ENCODE measurements around the gene RPL14.
"Not testable (repeated sequence)": the region's sequence is repeated elsewhere in the genome, so short reads cannot be mapped to it uniquely, and the experiment has no call there.

RPL14 gene

DNA sequence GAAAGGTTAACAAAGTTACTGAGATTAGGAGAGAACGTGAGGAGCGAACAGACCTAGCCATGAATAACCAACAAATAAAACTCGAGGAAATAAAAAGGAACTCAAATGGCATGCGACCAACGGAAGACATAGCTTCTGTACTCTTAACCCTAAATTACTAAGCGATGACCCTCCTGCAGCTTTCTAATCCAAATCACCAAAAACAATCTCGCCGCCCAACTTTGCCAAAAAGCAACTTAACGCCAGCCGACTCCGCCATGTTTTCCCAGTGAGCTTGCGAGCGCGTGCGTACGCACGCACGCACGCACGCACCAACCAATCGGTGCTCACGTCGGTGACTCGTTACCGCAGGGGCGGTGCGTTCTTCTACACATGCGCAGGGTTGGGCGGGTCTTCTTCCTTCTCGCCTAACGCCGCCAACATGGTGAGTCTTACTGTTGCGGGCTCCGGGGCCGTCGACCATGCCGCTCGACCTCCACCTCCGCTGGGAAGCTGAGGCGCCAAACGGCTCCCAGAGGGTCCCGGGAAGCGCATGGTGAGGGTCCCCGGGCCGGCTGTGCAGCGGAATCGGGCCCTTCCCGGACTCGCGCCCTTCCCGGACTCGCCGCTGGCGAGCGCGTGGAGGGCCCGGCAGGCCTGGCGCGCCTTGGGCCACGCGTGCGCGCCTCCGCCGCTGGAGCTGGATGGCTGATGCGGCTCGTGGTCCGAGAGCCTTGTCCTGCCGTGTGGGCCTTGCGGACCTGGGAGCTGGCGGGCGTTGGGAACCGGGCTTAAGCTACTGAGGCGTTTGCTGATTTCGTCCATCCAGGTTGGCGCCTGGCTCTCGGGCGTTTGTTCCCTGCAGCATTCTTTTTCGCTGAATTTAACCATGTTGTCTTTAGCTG lies at the start of gene RPL14:
RPL14 (plus strand) TSS at position 400 of the 884 bp plus-strand sequence; CDS start at position 533, 133 bp downstream.
- DNase-seq (ENCODE audit: low read depth, low spot score): peak; percentile 90

DNA sequence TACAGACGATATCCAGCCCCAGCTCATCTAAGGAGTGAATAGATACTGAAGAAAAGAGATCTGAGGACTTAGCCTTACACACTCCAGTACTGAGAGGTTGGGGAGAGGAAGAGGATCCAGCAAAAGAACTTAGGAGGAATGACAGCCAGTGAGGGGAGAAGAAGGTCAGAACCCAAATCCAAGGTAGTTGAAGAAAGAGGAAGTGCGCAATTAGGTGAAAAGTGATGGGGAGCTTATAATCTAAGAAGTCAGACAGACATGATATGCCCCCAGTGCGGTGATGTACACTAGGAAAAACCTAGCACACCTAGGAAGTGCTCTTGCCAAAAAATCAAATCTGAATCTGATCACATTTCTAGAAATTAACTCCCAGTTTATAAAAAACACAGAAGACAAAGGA lies 49.5 kb upstream of the RPL14 start:
- DNase-seq (ENCODE audit: low read depth, low spot score): no peak

DNA sequence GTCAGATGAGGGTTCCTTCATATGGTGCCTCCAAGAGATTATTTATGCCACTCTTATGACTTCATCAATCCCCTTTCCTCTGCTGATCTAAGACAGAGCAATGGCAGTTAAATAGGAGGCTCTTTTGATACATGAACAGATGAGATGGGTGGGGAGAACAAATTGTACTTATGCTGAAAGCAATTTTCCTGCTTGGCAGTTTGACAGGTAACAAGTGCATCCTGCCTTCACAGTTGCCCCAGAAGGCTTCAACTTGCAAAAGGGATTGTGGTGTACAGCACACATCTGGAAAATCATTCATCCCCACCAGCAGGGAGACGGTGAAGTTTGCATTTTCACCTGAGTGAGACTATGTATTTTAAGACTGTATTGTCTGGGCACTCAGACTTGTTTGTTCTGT lies 42.9 kb upstream of the RPL14 start:
- no peak for DNase-seq (ENCODE audit: low read depth, low spot score)

DNA sequence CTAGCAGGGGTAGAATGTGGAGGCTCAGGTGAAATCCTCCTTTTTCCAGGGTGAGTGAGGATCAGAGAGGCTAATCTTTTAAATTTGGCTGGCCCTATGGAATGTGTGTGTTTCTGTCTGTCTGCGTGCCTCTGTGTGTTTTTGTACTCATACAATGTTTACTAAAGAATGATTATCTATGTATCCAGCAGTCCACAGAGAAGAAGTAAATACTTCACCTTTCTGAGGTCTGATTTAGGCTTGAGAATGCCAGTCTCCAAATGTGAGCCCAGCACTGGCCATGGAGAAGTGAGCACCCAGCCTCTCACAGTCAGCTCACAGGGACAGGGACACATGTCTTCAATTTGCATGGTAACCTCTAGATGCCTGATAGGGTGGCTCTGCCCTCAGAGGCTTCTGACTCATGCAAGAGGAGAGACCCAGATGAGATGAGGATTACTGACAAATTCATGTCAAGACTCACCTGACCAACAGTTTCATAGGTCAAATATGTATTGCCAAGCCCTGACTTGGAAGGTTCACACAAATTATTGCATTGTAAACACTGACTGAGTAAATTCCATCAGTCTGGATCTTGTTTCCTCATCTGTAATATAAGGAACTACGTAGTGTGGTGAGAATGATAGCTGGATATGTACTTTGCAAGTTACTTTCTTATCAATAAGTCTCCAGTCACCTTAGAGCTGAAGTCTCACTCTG lies 39.1 kb upstream of the RPL14 start:
- DNase-seq (ENCODE audit: low read depth, low spot score): no peak

DNA sequence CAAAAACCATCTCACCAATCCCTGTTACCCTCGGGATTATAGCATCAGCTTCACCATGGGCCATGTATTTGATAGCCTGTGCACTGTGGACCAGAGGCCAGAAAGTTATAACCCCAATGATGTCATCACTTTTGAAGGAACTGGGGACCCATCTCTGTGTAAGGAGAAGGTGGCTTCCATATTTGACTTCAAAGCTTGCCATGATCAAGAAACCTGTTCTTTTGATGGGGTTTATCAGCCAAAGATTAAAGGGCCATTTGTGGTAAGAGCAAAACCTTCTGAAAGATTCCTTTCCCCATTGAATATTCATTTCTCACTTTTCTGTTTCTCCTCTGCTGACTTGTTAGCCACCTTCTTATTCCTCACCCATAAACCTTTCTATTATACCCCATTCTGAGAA lies 34.3 kb upstream of the RPL14 start:
- DNase-seq (ENCODE audit: low read depth, low spot score): no peak

DNA sequence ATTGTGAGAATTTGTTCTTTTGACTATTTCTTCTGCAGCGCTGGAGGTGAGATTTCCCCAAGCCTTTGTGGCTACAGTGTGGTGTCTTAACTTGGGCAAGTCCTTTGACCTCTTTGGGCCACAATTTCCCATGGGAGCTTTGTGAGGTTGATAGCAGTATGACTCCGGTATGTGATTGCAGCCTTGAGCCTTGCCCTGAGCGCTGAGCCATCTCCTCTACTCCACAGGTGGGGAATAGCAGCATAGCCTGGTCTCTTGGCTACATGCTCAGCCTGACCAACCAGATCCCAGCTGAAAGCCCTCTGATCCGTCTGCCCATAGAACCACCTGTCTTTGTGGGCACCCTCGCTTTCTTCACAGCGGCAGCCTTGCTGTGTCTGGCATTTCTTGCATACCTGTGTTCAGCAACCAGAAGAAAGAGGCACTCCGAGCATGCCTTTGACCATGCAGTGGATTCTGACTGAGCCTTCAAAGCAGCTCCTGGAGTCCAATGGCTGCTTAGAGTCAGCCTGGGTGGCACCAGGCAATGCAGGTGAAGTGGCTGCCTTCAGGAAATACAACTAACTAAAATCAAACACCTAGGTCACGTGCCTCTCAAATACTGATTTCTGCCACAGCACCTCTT lies 30.0 kb upstream of the RPL14 start:
- DNase-seq (ENCODE audit: low read depth, low spot score): no peak

DNA sequence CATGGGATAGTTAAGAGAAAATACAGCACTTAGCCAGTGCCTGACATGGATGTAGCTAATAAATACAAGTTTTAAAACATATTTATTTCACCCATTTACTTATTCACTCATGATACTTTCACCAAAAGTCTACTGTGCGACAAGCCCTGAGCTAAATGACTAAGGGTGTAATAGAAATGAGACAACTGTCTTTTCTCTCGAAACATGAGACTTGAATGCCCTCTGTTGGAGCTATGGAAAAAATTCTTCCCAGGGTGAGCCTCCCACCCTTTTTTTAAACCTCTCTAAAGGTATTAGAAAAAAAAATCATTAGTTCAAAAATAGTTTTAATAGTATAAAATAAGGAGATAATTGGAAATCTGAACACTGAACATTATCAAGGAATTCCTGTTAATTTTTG lies 24.3 kb upstream of the RPL14 start:
- DNase-seq (ENCODE audit: low read depth, low spot score): no peak

DNA sequence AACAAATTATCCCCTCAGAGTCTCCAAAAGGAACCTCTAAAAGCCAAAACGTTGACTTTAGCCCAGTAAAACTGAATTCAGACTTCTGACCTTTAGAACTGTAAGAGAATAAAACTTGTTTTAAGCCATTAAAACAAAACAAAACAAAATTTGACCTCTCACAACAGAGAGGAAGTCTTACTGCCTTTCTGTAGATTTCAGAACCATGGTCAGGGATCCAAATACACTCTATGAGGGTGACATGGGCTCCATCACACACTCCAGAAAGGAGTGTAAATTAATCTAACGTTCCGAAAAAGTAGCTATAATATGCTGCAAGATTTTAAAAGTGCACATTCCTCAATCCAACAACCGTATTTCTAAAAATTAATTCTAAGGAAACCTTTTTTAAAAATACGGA lies 19.2 kb upstream of the RPL14 start:
- no peak for DNase-seq (ENCODE audit: low read depth, low spot score)

DNA sequence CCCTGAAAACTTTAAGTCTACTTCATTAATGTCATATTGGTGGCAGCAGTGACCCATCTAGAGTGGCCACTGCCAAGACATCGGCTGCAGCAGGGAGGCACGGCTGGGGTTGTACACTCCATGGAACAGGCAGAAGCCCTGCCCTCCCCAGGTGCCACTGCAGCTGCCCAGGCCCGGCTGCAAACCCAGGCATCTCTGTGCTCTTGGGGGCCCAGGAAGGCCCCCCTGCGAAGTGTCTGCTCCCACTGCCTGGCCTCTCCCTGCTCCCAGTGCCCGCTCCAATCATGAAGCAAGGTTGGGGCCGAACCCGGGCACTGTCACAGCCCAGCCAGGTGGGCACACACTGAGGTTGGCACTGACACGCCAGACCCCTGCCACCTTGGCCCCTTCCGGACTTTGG lies 12.1 kb upstream of the RPL14 start:
- DNase-seq (ENCODE audit: low read depth, low spot score): no peak

DNA sequence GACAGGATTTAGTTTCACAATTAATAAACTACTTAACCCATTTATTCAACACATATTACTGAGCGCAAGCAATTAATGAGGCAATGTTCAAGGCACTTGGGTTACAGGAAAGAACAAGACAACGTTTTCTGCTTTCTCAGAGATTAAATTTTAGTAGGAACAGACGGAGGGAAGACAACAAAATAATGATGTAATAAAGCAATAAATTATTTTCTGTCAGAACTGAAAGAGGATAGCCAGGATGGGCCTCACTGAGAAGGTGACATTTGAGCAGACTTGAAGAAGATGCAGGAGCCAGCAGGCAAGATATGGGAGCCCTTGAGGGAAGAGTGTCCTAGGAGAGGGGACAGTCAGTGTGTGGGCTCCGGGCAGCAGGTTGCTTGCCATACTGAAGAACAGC lies 11.3 kb upstream of the RPL14 start:
- no peak for DNase-seq (ENCODE audit: low read depth, low spot score)

DNA sequence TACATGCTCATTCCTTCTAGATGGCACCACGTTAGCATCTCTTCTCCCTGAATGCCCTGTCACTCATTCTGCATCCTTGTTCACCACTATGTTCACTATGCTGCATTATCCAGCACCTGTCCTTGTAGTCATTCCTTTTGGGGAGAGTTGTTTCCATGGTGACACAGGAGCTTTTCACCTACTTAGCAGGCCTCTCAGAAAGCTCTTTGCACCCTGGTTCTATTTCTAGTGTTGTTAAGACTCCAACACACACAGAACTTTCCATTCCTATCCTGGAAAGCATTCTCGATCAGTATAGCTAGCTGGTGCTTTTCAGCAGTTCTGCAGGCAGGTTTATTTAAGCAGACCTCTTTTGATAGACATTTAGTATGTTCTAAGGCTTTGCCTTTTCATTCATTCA lies 6.7 kb upstream of the RPL14 start:
- DNase-seq (ENCODE audit: low read depth, low spot score): no peak

DNA sequence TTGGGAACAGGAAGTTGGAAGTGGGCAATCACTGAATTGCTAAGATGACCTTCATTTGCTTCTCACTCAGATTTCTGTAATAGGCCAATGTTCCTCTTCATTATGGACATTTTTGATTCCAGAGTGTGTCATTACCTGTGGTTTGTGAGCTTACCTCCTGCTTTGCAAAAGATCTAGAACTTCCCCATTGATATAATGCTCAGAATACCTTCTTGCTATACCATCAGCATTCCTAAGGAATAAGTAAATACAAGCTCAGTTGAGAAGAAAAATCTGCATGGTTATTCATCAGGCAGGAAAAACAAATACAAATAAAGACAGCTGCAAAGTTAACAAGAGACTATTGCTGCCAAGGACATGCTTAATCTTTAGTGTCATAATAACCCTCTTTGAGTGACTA lies 5.6 kb upstream of the RPL14 start:
- DNase-seq (ENCODE audit: low read depth, low spot score): no peak

DNA sequence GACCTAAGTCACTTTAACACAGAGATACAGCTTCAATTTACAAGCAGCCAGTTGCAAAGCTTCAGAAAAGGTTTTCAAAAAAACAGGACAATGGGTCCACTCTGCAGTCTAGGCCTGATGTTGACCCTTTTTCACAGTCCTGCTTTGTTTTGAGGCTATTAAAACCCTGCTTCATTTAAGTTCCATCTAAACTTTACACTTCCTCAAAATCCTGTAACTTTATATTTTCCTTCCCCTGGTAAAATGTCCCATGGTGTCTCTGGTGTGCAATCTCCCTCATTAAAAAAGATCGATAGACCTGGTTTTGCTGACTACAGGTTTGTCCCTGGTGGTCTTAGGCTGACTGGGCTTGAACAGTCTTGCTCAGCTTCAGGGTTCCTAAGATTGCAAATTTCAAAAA lies 5.1 kb upstream of the RPL14 start:
- no peak for DNase-seq (ENCODE audit: low read depth, low spot score)

DNA sequence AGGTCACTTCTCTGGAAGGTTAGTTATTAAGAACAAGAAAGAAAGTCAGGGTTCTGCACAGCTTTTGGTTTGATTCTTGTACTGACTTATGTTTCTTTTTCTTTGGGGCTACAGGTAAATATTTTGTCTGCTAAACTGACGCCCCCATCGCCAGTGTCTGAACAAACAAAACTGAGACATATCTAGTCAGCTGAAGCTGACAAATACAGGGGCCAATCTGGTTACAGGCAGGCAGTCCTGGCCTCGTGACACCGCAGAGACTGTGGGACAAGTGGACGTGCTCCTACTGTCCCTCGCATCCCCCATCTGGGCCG lies 4.6 kb upstream of the RPL14 start:
- no peak for DNase-seq (ENCODE audit: low read depth, low spot score)

DNA sequence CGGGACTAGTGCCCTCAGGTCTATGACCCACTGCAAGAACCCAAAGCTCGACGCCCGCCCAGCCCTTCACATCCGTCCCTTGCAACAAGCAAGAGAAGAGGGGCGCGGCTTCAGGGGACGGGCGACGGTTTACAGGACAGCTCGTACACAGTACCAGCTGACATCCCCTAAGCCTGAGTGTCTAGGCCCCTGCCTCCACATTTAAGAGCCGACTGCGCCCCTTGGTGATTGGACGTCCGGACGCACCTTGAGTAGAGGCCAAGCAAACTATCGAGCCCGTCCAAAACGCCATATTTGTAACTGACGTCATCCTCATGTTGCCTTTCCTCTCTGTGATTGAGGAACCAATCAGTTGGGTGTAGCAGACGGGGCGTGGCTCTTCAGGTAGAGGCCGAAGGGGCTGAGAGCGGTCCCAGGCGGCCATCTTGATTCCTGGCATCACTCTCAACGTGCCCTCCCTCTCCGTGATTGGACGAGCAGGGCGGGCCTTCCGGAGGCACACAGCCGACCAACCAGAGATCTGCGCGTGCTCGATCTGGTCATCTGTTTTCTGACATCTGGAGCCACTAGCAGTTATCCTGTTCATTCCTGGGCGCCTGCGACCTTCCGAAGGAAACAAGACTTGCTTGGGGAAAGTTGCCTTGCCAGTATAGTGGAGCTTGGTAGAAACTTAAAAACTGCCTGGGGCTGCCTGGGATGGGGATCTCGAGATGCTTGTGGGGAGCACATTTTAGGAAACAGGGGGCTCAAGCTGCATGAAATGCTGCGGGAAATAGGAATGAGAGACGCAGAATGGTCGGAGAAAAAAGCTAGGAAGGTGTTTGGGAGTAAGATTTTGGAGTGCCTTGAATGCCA lies 4.0 kb upstream of the RPL14 start:
- peak; percentile 95 for DNase-seq (ENCODE audit: low read depth, low spot score)

DNA sequence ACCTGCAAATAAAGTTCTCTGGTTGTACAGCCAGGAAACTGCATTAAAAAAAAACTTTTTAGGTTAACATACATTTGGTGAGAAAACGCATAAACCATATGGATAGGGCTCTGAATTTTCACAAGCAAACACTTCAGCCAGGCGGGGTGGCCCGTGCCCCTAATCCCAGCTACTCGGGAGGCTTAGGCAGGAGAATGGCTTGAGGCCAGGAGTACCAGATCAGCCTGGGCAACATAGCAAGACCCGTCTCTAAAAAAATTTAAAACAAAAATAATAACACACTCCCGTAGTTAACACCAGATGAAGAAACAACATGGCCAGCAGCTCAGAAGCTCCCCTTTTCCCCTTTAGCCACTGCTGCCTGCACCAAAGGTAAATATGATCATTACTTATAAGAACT lies 3.2 kb upstream of the RPL14 start:
- DNase-seq (ENCODE audit: low read depth, low spot score): no peak

DNA sequence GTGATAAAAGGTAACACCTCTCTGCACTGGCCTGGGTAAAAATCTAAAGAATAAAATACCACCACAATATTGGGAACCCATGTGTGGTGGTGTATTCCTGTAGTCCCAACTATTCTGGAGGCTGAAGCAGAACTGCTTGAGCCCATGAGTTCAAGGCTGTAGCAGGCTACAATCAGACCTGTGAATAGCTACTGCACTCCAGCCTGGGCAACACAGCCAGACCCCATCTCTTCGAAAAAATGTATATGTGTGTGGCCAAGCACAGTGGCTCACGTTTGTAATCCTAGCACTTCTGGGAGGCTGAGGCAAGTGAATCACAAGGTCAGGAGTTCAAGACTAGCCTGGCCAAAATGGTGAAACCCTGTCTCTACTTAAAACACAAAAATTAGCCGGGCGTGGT lies 1.8 kb upstream of the RPL14 start:
- DNase-seq (ENCODE audit: low read depth, low spot score): no peak

DNA sequence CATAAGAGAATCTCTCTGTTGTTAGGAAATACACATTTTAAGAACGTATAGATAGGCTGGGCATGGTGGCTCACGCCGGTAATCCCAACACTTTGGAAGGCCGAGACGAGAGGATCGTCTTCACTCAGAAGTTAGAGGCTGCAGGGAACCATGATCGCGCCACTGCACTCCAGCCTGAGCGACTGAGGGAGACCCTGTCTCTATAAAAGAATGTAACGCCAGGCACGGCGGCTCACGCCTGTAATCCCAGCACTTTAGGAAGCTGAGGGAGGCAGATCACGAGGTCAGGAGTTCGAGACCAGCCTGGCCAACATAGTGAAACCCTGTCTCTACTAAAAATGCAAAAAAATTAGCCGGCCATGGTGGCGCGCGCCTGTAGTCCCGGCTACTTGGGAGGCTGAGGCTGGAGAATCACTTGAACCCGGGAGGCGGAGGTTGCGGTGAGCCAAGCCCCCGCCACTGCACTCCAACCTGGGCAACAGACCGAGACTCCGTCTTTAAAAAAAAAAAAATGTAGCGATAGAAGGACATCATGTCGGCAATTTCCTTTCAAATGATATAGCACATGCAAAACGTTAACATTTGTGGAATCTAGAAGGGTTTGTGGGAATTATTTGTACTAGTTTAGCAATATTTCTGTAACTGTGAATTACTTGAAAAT lies 730 bp upstream of the RPL14 start:
- DNase-seq (ENCODE audit: low read depth, low spot score): no peak

DNA sequence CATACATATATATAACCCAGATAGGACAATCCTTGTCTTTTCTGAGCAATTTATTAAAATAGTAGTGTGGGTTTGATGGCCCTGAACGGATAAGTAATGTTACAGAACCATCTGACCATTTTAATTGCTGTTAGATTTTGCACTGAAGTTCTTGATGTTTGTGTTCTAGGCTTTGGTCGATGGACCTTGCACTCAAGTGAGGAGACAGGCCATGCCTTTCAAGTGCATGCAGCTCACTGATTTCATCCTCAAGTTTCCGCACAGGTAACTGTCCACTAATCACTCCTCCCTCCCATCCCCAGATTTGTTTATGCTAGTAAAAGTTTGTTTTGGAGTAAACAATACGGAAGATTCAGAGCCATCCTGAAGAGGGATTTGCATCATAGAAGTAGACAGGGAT lies 1.3 kb downstream of the RPL14 start:
- DNase-seq (ENCODE audit: low read depth, low spot score): no peak

DNA sequence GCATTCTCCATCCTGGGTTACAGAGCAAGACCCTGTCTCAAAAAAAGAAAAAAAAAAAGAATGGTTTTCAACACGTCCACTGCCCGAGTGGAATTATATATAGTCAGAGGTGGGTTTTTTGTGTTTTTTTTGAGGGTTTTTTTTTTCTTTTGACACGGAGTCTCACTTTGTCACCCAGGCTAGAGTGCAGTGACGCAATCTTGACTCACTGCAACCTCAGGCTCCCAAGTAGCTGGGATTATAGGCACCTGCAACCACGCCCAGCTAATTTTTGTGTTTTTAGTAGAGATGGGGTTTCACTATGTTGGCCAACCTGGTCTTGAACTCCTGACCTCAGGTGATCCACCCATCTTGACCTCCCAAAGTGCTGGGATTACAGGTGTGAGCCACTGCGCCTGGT lies 3.3 kb downstream of the RPL14 start:
- not testable (repeated sequence) for DNase-seq (ENCODE audit: low read depth, low spot score)

DNA sequence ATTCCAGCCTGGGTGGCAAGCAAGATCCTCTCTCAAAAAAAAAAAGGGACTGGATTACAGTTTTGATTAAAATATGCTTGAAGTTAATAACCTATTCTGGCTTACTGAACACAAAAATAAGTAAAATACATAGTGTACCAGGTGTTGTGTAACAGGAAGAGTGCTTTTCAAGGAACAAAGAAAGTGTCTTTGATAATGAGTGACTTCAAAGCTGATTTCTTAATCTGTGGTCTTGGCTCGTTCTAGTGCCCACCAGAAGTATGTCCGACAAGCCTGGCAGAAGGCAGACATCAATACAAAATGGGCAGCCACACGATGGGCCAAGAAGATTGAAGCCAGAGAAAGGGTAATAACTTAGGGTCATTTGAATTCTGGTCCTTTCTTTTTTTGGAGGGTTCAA lies 4.0 kb downstream of the RPL14 start:
- DNase-seq (ENCODE audit: low read depth, low spot score): no peak

All from smooth muscle cell of the brain vasculature (primary cell).